ENCODE data around the gene PCNX2. TPM values are rescaled to one million over a fixed set of nuclear protein-coding genes. Genes with fewer than 3 reads are reported as not detected.

PCNX2 gene
- total and polyA plus RNA-seq, 2 donors (not counting 1 experiment from before 2014, with no cell fraction given): 13.0 to 37.8 TPM

DNA sequence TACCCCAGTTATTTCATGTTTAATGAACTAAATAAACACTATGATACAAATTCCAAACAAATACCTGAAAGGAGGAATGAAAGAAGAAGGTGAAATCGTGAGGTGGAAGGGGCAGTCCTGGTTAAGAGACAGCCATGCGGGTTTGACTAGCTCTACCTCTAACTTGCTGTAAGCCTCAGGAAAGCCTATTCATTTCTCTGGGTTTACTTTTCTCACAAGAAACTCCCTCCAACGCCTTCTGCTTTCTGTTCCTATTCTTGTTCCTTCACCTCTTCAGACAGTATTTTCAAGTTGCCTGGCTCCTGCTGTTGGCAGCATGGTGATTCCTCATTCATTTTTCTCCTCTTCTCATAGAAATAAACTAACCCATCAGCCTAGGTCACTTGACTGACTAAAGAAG, 252.7 kb downstream of the PCNX2 start:
- Histone ChIP-seq H4K20me1 (ENCODE audit: control insufficient read depth, extremely low read depth, insufficient read depth, low read length) (no peaks in the 10 kb centered on the region), H3K4me2 (ENCODE audit: extremely low read depth, insufficient read depth, low read length) (no peak overlapping the region)
- no peak for TF ChIP-seq CTCF (conservative IDR thresholded peaks at IDR 0.05 in 1 of 2, IDR thresholded peaks at IDR 0.05 in 1 of 2; ENCODE audit: low read depth in 1 of 2, low read length in 2 of 2)
- no peak for TF ChIP-seq EZH2 (IDR thresholded peaks at IDR 0.05; ENCODE audit: low read length, missing control alignments)

DNA sequence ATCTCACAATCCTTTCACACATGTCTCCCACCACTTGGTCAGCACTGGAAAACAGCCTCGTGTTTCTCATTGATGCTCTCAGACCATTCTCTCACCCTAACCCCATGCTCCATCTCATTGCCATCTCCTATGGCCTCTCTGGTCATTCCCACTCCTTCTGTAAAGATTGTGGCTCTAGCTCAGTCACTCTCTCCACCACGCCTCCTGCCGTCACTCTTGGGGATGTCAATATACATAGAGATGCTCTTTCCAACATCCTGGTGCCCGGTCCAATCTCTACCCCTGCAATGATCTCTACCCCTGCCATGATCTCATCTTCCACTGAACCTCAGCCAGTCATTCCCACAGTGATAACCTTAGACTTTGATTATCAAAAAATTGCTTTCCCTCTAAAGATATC, 255.0 kb downstream of the PCNX2 start:
- Histone ChIP-seq H3K4me2 (ENCODE audit: extremely low read depth, insufficient read depth, low read length) (no peak overlapping the region), H3K4me3 (replicated peaks in 1 of 4; ENCODE audit: control extremely low read depth in 1 of 4, insufficient read depth in 1 of 4, low read depth in 3 of 4, low read length in 4 of 4) (no peak overlapping the region), H3K27me3 (ENCODE audit: control insufficient read depth, insufficient read depth, low read length) (no peaks in the 10 kb centered on the region), H3K79me2 (ENCODE audit: control insufficient read depth, insufficient read depth, low read length) (no peaks in the 10 kb centered on the region), H3K9me3 (ENCODE audit: control insufficient read depth, insufficient read depth, low read depth, low read length) (no peaks in the 10 kb centered on the region), H2AFZ (ENCODE audit: low read length) (no peak overlapping the region), H3K9ac (ENCODE audit: insufficient read depth, low read length) (no peak overlapping the region), H4K20me1 (ENCODE audit: control insufficient read depth, extremely low read depth, insufficient read depth, low read length) (no peaks in the 10 kb centered on the region), H3K27ac (ENCODE audit: insufficient read depth, low read length) (no peak overlapping the region), H3K36me3 (ENCODE audit: control insufficient read depth, insufficient read depth, low read length) (no peaks in the 10 kb centered on the region), H3K4me1 (ENCODE audit: control insufficient read depth, extremely low read depth, insufficient read depth, low read length) (no peaks in the 10 kb centered on the region)
- TF ChIP-seq EZH2 (IDR thresholded peaks at IDR 0.05; ENCODE audit: low read length, missing control alignments) (no peak), CTCF (conservative IDR thresholded peaks at IDR 0.05 in 1 of 2, IDR thresholded peaks at IDR 0.05 in 1 of 2; ENCODE audit: low read depth in 1 of 2, low read length in 2 of 2) (no peak)
- DNase-seq (ENCODE audit: low read depth in 2 of 2): no peak

More for the DNA sequence above, 252.7 kb downstream of the PCNX2 start:
- Histone ChIP-seq H3K27me3 (ENCODE audit: control insufficient read depth, insufficient read depth, low read length) (no peaks in the 10 kb centered on the region), H2AFZ (ENCODE audit: low read length) (no peak overlapping the region), H3K9me3 (ENCODE audit: control insufficient read depth, insufficient read depth, low read depth, low read length) (no peaks in the 10 kb centered on the region), H3K36me3 (ENCODE audit: control insufficient read depth, insufficient read depth, low read length) (no peaks in the 10 kb centered on the region), H3K79me2 (ENCODE audit: control insufficient read depth, insufficient read depth, low read length) (no peaks in the 10 kb centered on the region), H3K4me3 (replicated peaks in 1 of 4; ENCODE audit: control extremely low read depth in 1 of 4, insufficient read depth in 1 of 4, low read depth in 3 of 4, low read length in 4 of 4) (no peak overlapping the region), H3K4me1 (ENCODE audit: control insufficient read depth, extremely low read depth, insufficient read depth, low read length) (no peaks in the 10 kb centered on the region), H3K9ac (ENCODE audit: insufficient read depth, low read length) (no peak overlapping the region), H3K27ac (ENCODE audit: insufficient read depth, low read length) (no peak overlapping the region)
- no peak for DNase-seq (ENCODE audit: low read depth in 2 of 2)

DNA sequence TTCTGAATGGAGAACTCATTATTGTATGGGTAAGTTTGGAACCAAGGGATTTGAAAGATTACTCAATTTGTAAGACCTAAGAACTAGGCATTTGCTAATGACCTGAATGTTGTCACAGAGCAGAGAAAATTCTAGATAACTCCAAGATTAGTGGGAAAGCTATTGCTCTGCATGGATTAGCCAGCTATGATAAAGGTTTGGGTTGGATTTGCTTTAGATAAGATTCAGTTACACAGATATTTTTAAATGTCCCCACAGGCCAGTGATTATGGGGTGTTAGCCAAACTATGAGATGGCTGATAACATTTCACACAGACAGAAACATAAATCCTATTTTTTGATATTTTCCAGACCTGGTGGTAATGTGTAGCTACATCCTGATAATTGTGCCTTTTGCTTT, 256.9 kb downstream of the PCNX2 start:
- Histone ChIP-seq H3K4me1 (ENCODE audit: control insufficient read depth, extremely low read depth, insufficient read depth, low read length) (no peaks in the 10 kb centered on the region), H3K27ac (ENCODE audit: insufficient read depth, low read length) (no peak overlapping the region), H3K27me3 (ENCODE audit: control insufficient read depth, insufficient read depth, low read length) (no peaks in the 10 kb centered on the region), H2AFZ (ENCODE audit: low read length) (no peak overlapping the region), H3K36me3 (ENCODE audit: control insufficient read depth, insufficient read depth, low read length) (no peaks in the 10 kb centered on the region), H3K79me2 (ENCODE audit: control insufficient read depth, insufficient read depth, low read length) (no peaks in the 10 kb centered on the region), H3K4me3 (replicated peaks in 1 of 4; ENCODE audit: control extremely low read depth in 1 of 4, insufficient read depth in 1 of 4, low read depth in 3 of 4, low read length in 4 of 4) (no peak overlapping the region), H4K20me1 (ENCODE audit: control insufficient read depth, extremely low read depth, insufficient read depth, low read length) (no peaks in the 10 kb centered on the region), H3K9ac (ENCODE audit: insufficient read depth, low read length) (no peak overlapping the region), H3K9me3 (ENCODE audit: control insufficient read depth, insufficient read depth, low read depth, low read length) (no peaks in the 10 kb centered on the region), H3K4me2 (ENCODE audit: extremely low read depth, insufficient read depth, low read length) (no peak overlapping the region)
- DNase-seq (ENCODE audit: low read depth in 2 of 2): peak in 1 of 2 donors; percentile 16
- TF ChIP-seq EZH2 (IDR thresholded peaks at IDR 0.05; ENCODE audit: low read length, missing control alignments) (no peak), CTCF (conservative IDR thresholded peaks at IDR 0.05 in 1 of 2, IDR thresholded peaks at IDR 0.05 in 1 of 2; ENCODE audit: low read depth in 1 of 2, low read length in 2 of 2) (no peak)
